ENCODE results near the gene GALNT17.

- TF ChIP-seq TAF1 (IDR thresholded peaks at IDR 0.05; ENCODE audit: borderline replicate concordance, insufficient read depth, low read length), result no peak
- TF ChIP-seq REST (IDR thresholded peaks at IDR 0.05; ENCODE audit: insufficient read depth in 1 of 2, low read depth in 2 of 2, low read length in 2 of 2), result no peak
- TF ChIP-seq POLR2AphosphoS5 (IDR thresholded peaks at IDR 0.05; ENCODE audit: low read depth, low read length), result no peak
Measured at GRCh38 chr7:71486856-71487628, 355.1 kb downstream of the GALNT17 start.
